ENCODE results near the gene TDG.

TDG gene

GRCh38 chr12:103965590-103966504, at the start of gene TDG:
Gene TDG (plus strand): TSS chr12:103965872. CDS start chr12:103966038, 166 bp downstream.
- peak; percentile 94 for DNase-seq

- DNase-seq, result no peak
Measured at GRCh38 chr12:103917873-103918272, 47.8 kb upstream of the TDG start.

- DNase-seq, result no peak
Measured at GRCh38 chr12:103924761-103925641, 40.7 kb upstream of the TDG start.

GRCh38 chr12:103928682-103929045, 37.0 kb upstream of the TDG start:
- DNase-seq, result peak; percentile 68

- peak; percentile 79 for DNase-seq
Measured at GRCh38 chr12:103929046-103929783, 36.5 kb upstream of the TDG start.

GRCh38 chr12:103929784-103930033, 36.0 kb upstream of the TDG start:
- no peak for DNase-seq

GRCh38 chr12:103930034-103930786, 35.5 kb upstream of the TDG start, which contains the start of gene HSP90B1:
Gene HSP90B1 (plus strand): TSS chr12:103930410. CDS start chr12:103930516, 106 bp downstream.
- peak; percentile 99 for DNase-seq

GRCh38 chr12:103930787-103931735, 34.6 kb upstream of the TDG start:
- no peak for DNase-seq

GRCh38 chr12:103933237-103933636, 32.4 kb upstream of the TDG start:
- no peak for DNase-seq

GRCh38 chr12:103936679-103937078, 29.0 kb upstream of the TDG start:
- no peak for DNase-seq

GRCh38 chr12:103944964-103945363, 20.7 kb upstream of the TDG start:
- DNase-seq, result no peak

- DNase-seq, result no peak
Measured at GRCh38 chr12:103947871-103948555, 17.7 kb upstream of the TDG start.

GRCh38 chr12:103948746-103949406, 16.8 kb upstream of the TDG start:
- no peak for DNase-seq

- no peak for DNase-seq
Measured at GRCh38 chr12:103952497-103952896, 13.2 kb upstream of the TDG start.

GRCh38 chr12:103955811-103956508, 9.7 kb upstream of the TDG start:
- DNase-seq, result no peak

GRCh38 chr12:103956509-103957027, 9.1 kb upstream of the TDG start:
- no peak for DNase-seq

GRCh38 chr12:103957865-103958388, 7.7 kb upstream of the TDG start:
- no peak for DNase-seq

GRCh38 chr12:103958621-103959020, 7.1 kb upstream of the TDG start:
- DNase-seq, result no peak
